Measurements from ENCODE around the gene CBLIF.
"Not testable (repeated sequence)": the region's sequence is repeated elsewhere in the genome, so short reads cannot be mapped to it uniquely, and the experiment has no call there.

The CBLIF gene

GRCh38 chr11:59846556-59846955 is 1.3 kb upstream of the CBLIF start:
- no peak for DNase-seq

GRCh38 chr11:59842316-59842715 is 3.0 kb downstream of the CBLIF start:
- DNase-seq: no peak

GRCh38 chr11:59841514-59841913 is 3.8 kb downstream of the CBLIF start:
- DNase-seq: no peak

- no peak for DNase-seq
These were observed 5.7 kb downstream of the CBLIF start for GRCh38 chr11:59839615-59840014.

- no peak for DNase-seq
These were observed 11.7 kb downstream of the CBLIF start for GRCh38 chr11:59833602-59834001.

GRCh38 chr11:59829358-59829757 is 15.9 kb downstream of the CBLIF start:
- no peak for DNase-seq

- DNase-seq: peak; percentile 23
These were observed 22.2 kb downstream of the CBLIF start for GRCh38 chr11:59822989-59823566.

GRCh38 chr11:59818572-59818971 is 26.7 kb downstream of the CBLIF start:
- DNase-seq: no peak

- DNase-seq: not testable (repeated sequence)
These were observed 28.9 kb downstream of the CBLIF start for GRCh38 chr11:59816434-59816833.

- DNase-seq: no peak
These were observed 29.5 kb downstream of the CBLIF start for GRCh38 chr11:59815754-59816153.

GRCh38 chr11:59814021-59814420 is 31.3 kb downstream of the CBLIF start:
- no peak for DNase-seq

GRCh38 chr11:59813364-59813763 is 31.9 kb downstream of the CBLIF start:
- no peak for DNase-seq

GRCh38 chr11:59812220-59812619 is 33.1 kb downstream of the CBLIF start:
- DNase-seq: no peak

- DNase-seq: no peak
These were observed 34.4 kb downstream of the CBLIF start for GRCh38 chr11:59810911-59811259.

- peak; percentile 92 for DNase-seq
These were observed 34.9 kb downstream of the CBLIF start, which contains the start of gene MRPL16 for GRCh38 chr11:59810189-59810910. TSS of gene MRPL16 (minus strand) at chr11:59810778. CDS start at chr11:59810658, 120 bp downstream.

- no peak for DNase-seq
These were observed 38.2 kb downstream of the CBLIF start for GRCh38 chr11:59807047-59807610.

GRCh38 chr11:59804061-59804460 is 41.2 kb downstream of the CBLIF start:
- no peak for DNase-seq

- DNase-seq: peak; percentile 21
These were observed 42.6 kb downstream of the CBLIF start for GRCh38 chr11:59802639-59803176.

GRCh38 chr11:59801981-59802638 is 43.2 kb downstream of the CBLIF start:
- no peak for DNase-seq

- DNase-seq: no peak
These were observed 44.1 kb downstream of the CBLIF start for GRCh38 chr11:59801160-59801706.

- DNase-seq: no peak
These were observed 44.8 kb downstream of the CBLIF start for GRCh38 chr11:59800390-59801025.

- no peak for DNase-seq
These were observed 50.9 kb downstream of the CBLIF start for GRCh38 chr11:59794417-59794816.

GRCh38 chr11:59792507-59792906 is 52.8 kb downstream of the CBLIF start:
- DNase-seq: no peak

All from stimulated activated CD4-positive, alpha-beta T cell treated with anti-CD3 and anti-CD28 coated beads, Interleukin-15, amount 100 ng/mL, for 24 hours (primary cell).